HepG2 (cell line): ENCODE results near the gene ACVR2A. TPM values are rescaled to one million over a fixed set of nuclear protein-coding genes. Genes with fewer than 3 reads are reported as not detected.

Experiments
- ATAC-seq: fragments of 200-7000 bp; cut with Tn5 transposase; 3 replicates; pipeline ENCODE4 v1.9.1; 2020; ENCODE audit warnings: mild to moderate bottlenecking, moderate library complexity
- BruUV-seq: library from RNA; stranded (reverse); fragments of 400-500 nt; replicated peaks from 2 replicates; lab custom pipeline; 2021; lab: Mats Ljungman, UMichigan
- CTCF ChIA-PET: fragments of 300-600 bp; formaldehyde crosslinking; extraction: SDS; loops from one replicate; lab custom pipeline; 2021; ENCODE audit warnings: low total read pairs, inconsistent platforms, low intra/inter-chr PET ratio; lab: Yijun Ruan, JAX
- POLR2A ChIA-PET: fragments of 350-600 bp; sonication (Branson Sonifier 250); formaldehyde crosslinking; loops from one replicate; lab custom pipeline; 2020; ENCODE audit warnings: antibody characterized with exemption, inconsistent platforms; lab: Yijun Ruan, JAX
- DNase-seq: peaks from one replicate; pipeline ENCODE4 v3.0.0-alpha.2; 2015; ENCODE audit warnings: low spot score
- FAIRE-seq: peaks from 3 replicates; lab custom pipeline; 2011; peaks lifted over from hg19 to GRCh38; lab: Jason Lieb, UNC
- H2AFZ ChIP-seq: one replicate; pipeline ENCODE4 v1.6.1; 2011; ENCODE audit warnings: low read length, inconsistent platforms
- H3K27ac ChIP-seq: fragments of 300-600 bp; 3 replicates; pipeline ENCODE4 v1.8.0; 2011; ENCODE audit warnings: mixed run types, mild to moderate bottlenecking, mixed read lengths, low read length, inconsistent platforms; ENCODE audit not compliant: insufficient read depth; ENCODE audit errors: extremely low read length
- H3K27me3 ChIP-seq, 2 experiments: fragments of 200-600 bp in 1 of 2; 2 replicates in 1 of 2; 3 replicates in 1 of 2; pipeline versions ENCODE4 v1.6.0 to v1.8.0; 2011; ENCODE audit warnings: low read length in 2 of 2, mild to moderate bottlenecking in 2 of 2, moderate library complexity in 2 of 2, inconsistent platforms in 1 of 2; ENCODE audit not compliant: insufficient read depth in 2 of 2, control insufficient read depth in 1 of 2
- H3K36me3 ChIP-seq, 2 experiments: fragments of 200-600 bp in 1 of 2; replicated peaks in 1 of 2; 2 replicates in 1 of 2; 3 replicates in 1 of 2; pipeline versions ENCODE4 v1.5.1 to v1.8.0; 2011; ENCODE audit warnings: low read length in 2 of 2, inconsistent platforms in 1 of 2; ENCODE audit not compliant: insufficient read depth in 2 of 2, control insufficient read depth in 1 of 2
- H3K4me1 ChIP-seq: 2 replicates; pipeline ENCODE4 v1.5.1; 2012; ENCODE audit warnings: low read length, inconsistent platforms; ENCODE audit not compliant: insufficient read depth
- H3K4me2 ChIP-seq: 2 replicates; pipeline ENCODE4 v1.6.0; 2011; ENCODE audit warnings: low read depth, low read length, inconsistent platforms
- H3K4me3 ChIP-seq, 3 experiments: fragments of 200-600 bp in 1 of 3; sonication (generic), shearing (Covaris generic) in 1 of 3; replicated peaks in 1 of 3; 2 replicates each; pipeline ENCODE4 v1.5.1; 2011 to 2016; ENCODE audit warnings: low read length in 3 of 3, inconsistent platforms in 2 of 3, low read depth in 2 of 3, mild to moderate bottlenecking in 2 of 3, control low read depth in 1 of 3, mixed read lengths in 1 of 3; ENCODE audit not compliant: insufficient read depth in 1 of 3
- H3K79me2 ChIP-seq: one replicate; pipeline ENCODE4 v1.6.1; 2011; ENCODE audit warnings: low read length, inconsistent platforms; ENCODE audit not compliant: insufficient read depth
- H3K9ac ChIP-seq: 2 replicates; pipeline ENCODE4 v1.6.0; 2011; ENCODE audit warnings: mild to moderate bottlenecking, low read depth, low read length, inconsistent platforms; ENCODE audit not compliant: insufficient read depth
- H3K9me3 ChIP-seq: 2 replicates; pipeline ENCODE4 v1.5.1; 2012; ENCODE audit warnings: mild to moderate bottlenecking, low read length
- H4K20me1 ChIP-seq: 2 replicates; pipeline ENCODE4 v1.6.0; 2011; ENCODE audit warnings: inconsistent platforms, mild to moderate bottlenecking, low read length, moderate library complexity; ENCODE audit not compliant: insufficient read depth
- AFF4 ChIP-seq: sonication (generic); formaldehyde crosslinking; IDR thresholded peaks from 2 replicates; pipeline ENCODE4 v1.4.0; 2020; ENCODE audit warnings: missing genetic modification reagents
- ELK4 ChIP-seq: sonication (generic); formaldehyde crosslinking; IDR thresholded peaks from 2 replicates; pipeline ENCODE4 v1.9.0; 2021; ENCODE audit warnings: missing genetic modification reagents, borderline replicate concordance
- MAFK ChIP-seq, 2 experiments: IDR thresholded peaks in 1 of 2; conservative IDR thresholded peaks in 1 of 2; 2 replicates each; pipeline ENCODE4 v1.6.1; 2011; ENCODE audit warnings: improper control_type of control experiment in 2 of 2, low read length in 2 of 2
- MEF2D ChIP-seq: sonication (generic); formaldehyde crosslinking; IDR thresholded peaks from 2 replicates; pipeline ENCODE4 v1.5.1; 2020; ENCODE audit warnings: mild to moderate bottlenecking, missing genetic modification reagents
- MXI1 ChIP-seq: IDR thresholded peaks from 3 replicates; pipeline ENCODE4 v1.6.1; 2012; ENCODE audit warnings: low read depth, low read length, inconsistent platforms, borderline replicate concordance
- SALL1 ChIP-seq: sonication (generic); formaldehyde crosslinking; IDR thresholded peaks from 2 replicates; pipeline ENCODE4 v1.8.0; 2022; ENCODE audit warnings: mild to moderate bottlenecking, missing genetic modification reagents
- SAP130 ChIP-seq: IDR thresholded peaks from 2 replicates; pipeline ENCODE4 v1.6.1; 2016; ENCODE audit warnings: low read depth
- SIN3A ChIP-seq: IDR thresholded peaks from 2 replicates; pipeline ENCODE4 v1.6.1; 2011; ENCODE audit warnings: low read depth, mild to moderate bottlenecking, control low read depth, low read length, borderline replicate concordance
- SIX1 ChIP-seq: sonication (generic); formaldehyde crosslinking; IDR thresholded peaks from 2 replicates; pipeline ENCODE4 v1.4.0; 2020; ENCODE audit warnings: missing genetic modification reagents, borderline replicate concordance
- SIX4 ChIP-seq: sonication (generic); formaldehyde crosslinking; IDR thresholded peaks from 2 replicates; pipeline ENCODE4 v1.4.0; 2020; ENCODE audit warnings: missing genetic modification reagents
- SOX6 ChIP-seq, 2 experiments: fragments of 450-650 bp in 1 of 2; sonication (generic) in 1 of 2; formaldehyde crosslinking in 1 of 2; IDR thresholded peaks; 2 replicates each; pipeline versions ENCODE4 v1.4.0 to v1.6.1; 2017 to 2020; ENCODE audit warnings: antibody characterized with exemption in 1 of 2, mild to moderate bottlenecking in 1 of 2, missing genetic modification reagents in 1 of 2
- SP140L ChIP-seq: sonication (generic); formaldehyde crosslinking; IDR thresholded peaks from 2 replicates; pipeline ENCODE4 v1.4.0; 2020; ENCODE audit warnings: missing genetic modification reagents, borderline replicate concordance
- TCF12 ChIP-seq, 2 experiments: fragments of 450-650 bp in 1 of 2; sonication (generic) in 1 of 2; formaldehyde crosslinking in 1 of 2; IDR thresholded peaks; 2 replicates each; pipeline versions ENCODE4 v1.6.1 to v1.8.0; 2017 to 2022; ENCODE audit warnings: antibody characterized with exemption in 1 of 2, mild to moderate bottlenecking in 1 of 2, missing genetic modification reagents in 1 of 2, moderate library complexity in 1 of 2
- ZNF292 ChIP-seq: sonication (generic); formaldehyde crosslinking; IDR thresholded peaks from 2 replicates; pipeline ENCODE4 v1.8.1; 2022; ENCODE audit warnings: mild to moderate bottlenecking, low read depth, missing genetic modification reagents, borderline replicate concordance
- ZNF558 ChIP-seq: sonication (generic); formaldehyde crosslinking; IDR thresholded peaks from 2 replicates; pipeline ENCODE4 v1.9.0; 2022; ENCODE audit warnings: mild to moderate bottlenecking, missing genetic modification reagents, borderline replicate concordance
- ZNF780A ChIP-seq: sonication (generic); formaldehyde crosslinking; IDR thresholded peaks from 2 replicates; pipeline ENCODE4 v1.8.0; 2022; ENCODE audit warnings: mild to moderate bottlenecking, missing genetic modification reagents, moderate library complexity
- ZSCAN25 ChIP-seq: sonication (generic); formaldehyde crosslinking; IDR thresholded peaks from 2 replicates; pipeline ENCODE4 v1.8.0; 2022; ENCODE audit warnings: mild to moderate bottlenecking, missing genetic modification reagents
- WGBS: methylation state at CpG from one replicate; pipeline ENCODE4 v1.1.6; 2017; ENCODE audit warnings: low lambda C conversion rate; 5-methylcytosine and 5-hydroxymethylcytosine counted together
- in situ Hi-C: cut with HindIII; loops from 2 replicates; pipeline ENCODE4 v1.10.0; 2017; ENCODE audit warnings: low pct_unique_long_range_greater_than_20kb; ENCODE audit not compliant: extremely low pct_ligation_motif_present
- intact Hi-C: fragments of 100-400 bp; cut with micrococcal nuclease; formaldehyde crosslinking; loops from one replicate; pipeline ENCODE4 v1.10.0; 2022; ENCODE audit not compliant: unreplicated experiment
- polyA plus RNA-seq, 8 experiments: library from polyadenylated mRNA; depleted of rRNA in 3 of 8; stranded (reverse) in 7 of 8; unstranded in 1 of 8; fragments of >200 nt; fragmentation: Illumina TruSeq in 4 of 8; extraction: Trizol in 4 of 8; gene quantifications; 2 replicates each; pipeline versions ENCODE4 v1.2.1 to v1.2.3, GENCODE V29; 2011 to 2016; ENCODE audit warnings: low read depth in 4 of 8, missing spikeins in 1 of 8, mixed read lengths in 1 of 8; ENCODE audit not compliant: insufficient read depth in 1 of 8
- total RNA-seq, 5 experiments: library from RNA; depleted of rRNA; stranded (reverse); fragments of >200 nt; fragmentation: Illumina TruSeq; extraction: Trizol; gene quantifications; 2 replicates each; pipeline ENCODE4 v1.2.3, GENCODE V29; 2016; ENCODE audit warnings: low read depth in 1 of 5

The ACVR2A gene
- total and polyA plus RNA-seq, 2 of the 13 experiments (the other 11 are each of a cell fraction or from before 2014, with no cell fraction given), result 8.3 to 18.0 TPM

GRCh38 chr2:147845411-147845971 lies 662 bp downstream of the ACVR2A start:
- in situ Hi-C loops (no loop called here), intact Hi-C loops (loop anchor here (10.0 kb wide), 2 partner anchors 49 to 799 kb away; partner anchors contain the start of gene EPC2)
- WGBS, result under 1% methylated on average over 14 of the region's 14 CpGs
- TSS peak; percentile 56 for BruUV-seq
- no peaks in the 10 kb centered on the region; a peak in 1 of 5 replicates for H3K27me3 ChIP-seq
- peaks cover 56% of the 10 kb centered on the region for H3K79me2 ChIP-seq
- H3K4me3 ChIP-seq, result peak overlapping the region; percentile 88 to 97 (median 94)
- peak overlapping the region; percentile 89 for H3K9ac ChIP-seq
- H2AFZ ChIP-seq, result no peak overlapping the region
- ChIA-PET POLR2A (interaction anchor here (0.6 to 2.2 kb wide), 6 partner anchors 14 to 711 kb away, joined by 3 to 9 read pairs (median 4); partner anchors contain the start of genes MBD5 and ORC4), CTCF (no interaction called here)
- no peaks in the 10 kb centered on the region for H3K9me3 ChIP-seq
- peak overlapping the region; percentile 87 for H3K4me2 ChIP-seq
- peak overlapping the region; percentile 88 for H3K27ac ChIP-seq
- no peaks in the 10 kb centered on the region for H4K20me1 ChIP-seq
- FAIRE-seq (no peak), DNase-seq (peak; percentile 13), ATAC-seq (no peak)
- no peaks in the 10 kb centered on the region for H3K36me3 ChIP-seq
- peaks cover 45% of the 10 kb centered on the region for H3K4me1 ChIP-seq
- TF ChIP-seq SP140L (CRISPR knock-in tag), result no peak
- TF ChIP-seq SIX1 (CRISPR knock-in tag), result no peak
- no peak for TF ChIP-seq ZSCAN25
- no peak for TF ChIP-seq ELK4
- no peak for TF ChIP-seq ZNF780A (CRISPR knock-in tag)
- 0 out of 3 replicates have a peak, but pooled peaks have one; percentile 2 for TF ChIP-seq MXI1
- TF ChIP-seq SIN3A, result no peak
- TF ChIP-seq SIX4 (CRISPR knock-in tag), result no peak
- no peak for TF ChIP-seq AFF4 (CRISPR knock-in tag)
- no peak for TF ChIP-seq ZNF292 (CRISPR knock-in tag)
- no peak for TF ChIP-seq ZNF558 (CRISPR knock-in tag)
- TF ChIP-seq MEF2D (CRISPR knock-in tag), result no peak
- TF ChIP-seq SALL1 (CRISPR knock-in tag), result 0 out of 2 replicates have a peak, but pooled peaks have one; percentile 5
- peak; percentile 9; the same call in 1 of the 2 replicates for TF ChIP-seq SAP130 (CRISPR knock-in tag)
- TF ChIP-seq SOX6 (IDR thresholded peaks at IDR 0.05), result no peak
- no peak for TF ChIP-seq SOX6 (CRISPR knock-in tag; IDR thresholded peaks at IDR 0.05)
- TF ChIP-seq MAFK (conservative IDR thresholded peaks at IDR 0.05 in 1 of 2, IDR thresholded peaks at IDR 0.05 in 1 of 2; ENCODE audit: low read length in 2 of 2), result peak in 1 of 2 experiments; percentile 51; a peak in 2 of 4 replicates
- TF ChIP-seq TCF12 (IDR thresholded peaks at IDR 0.05), result no peak
- no peak for TF ChIP-seq TCF12 (CRISPR knock-in tag; IDR thresholded peaks at IDR 0.05)
